ENCODE measurements around the gene SKI. TPM values are rescaled to one million over a fixed set of nuclear protein-coding genes. Genes with fewer than 3 reads are reported as not detected.
"Not testable (repeated sequence)": the region's sequence is repeated elsewhere in the genome, so short reads cannot be mapped to it uniquely, and the experiment has no call there.

Gene SKI
- total and polyA plus RNA-seq, 2 of the 4 experiments (the other 2 are of a cell fraction): 2.3 to 20.1 TPM

GRCh38 chr1:2242814-2243725 is 15.0 kb downstream of the SKI start (continued):
- TF ChIP-seq ELK1 (IDR thresholded peaks at IDR 0.05; ENCODE audit: borderline replicate concordance, low read depth, low read length): no peak

- DNase-seq; H3K4me2 ChIP-seq (ENCODE audit: low read depth, low read length); H4K5ac ChIP-seq (ENCODE audit: low read depth, low read length); H4K8ac ChIP-seq (ENCODE audit: low read depth in 2 of 2, low read length in 2 of 2); H3K4ac ChIP-seq (ENCODE audit: low read depth, low read length); H2BK5ac ChIP-seq (ENCODE audit: low read depth, low read length, poor library complexity, severe bottlenecking); H2AK9ac ChIP-seq (replicated peaks; ENCODE audit: low read depth, low read length, poor library complexity); H3K4me3 ChIP-seq (ENCODE audit: insufficient read depth, low read depth, low read length); H2BK20ac ChIP-seq (ENCODE audit: low read depth, low read length); H3K9me3 ChIP-seq (ENCODE audit: control insufficient read depth, insufficient read depth, low read length); H3K27ac ChIP-seq (ENCODE audit: insufficient read depth, low read length); H2BK15ac ChIP-seq (ENCODE audit: low read depth, low read length); CTCF ChIA-PET; in situ Hi-C loops (cut with MboI; ENCODE audit: low sequenced_read_pairs); H3K27me3 ChIP-seq (ENCODE audit: control insufficient read depth, insufficient read depth, low read length); H4K91ac ChIP-seq (ENCODE audit: insufficient read depth, low read depth, low read length); intact Hi-C loops (cut with micrococcal nuclease); H2AFZ ChIP-seq (replicated peaks; ENCODE audit: low read length, poor library complexity); H3K56ac ChIP-seq (ENCODE audit: extremely low read depth, insufficient read depth, low read length); BruUV-seq (replicated peaks); H3K18ac ChIP-seq (ENCODE audit: low read depth, low read length); H3K23ac ChIP-seq (ENCODE audit: low read depth, low read length); H3K9ac ChIP-seq (ENCODE audit: low read depth, low read length); ATAC-seq (ENCODE audit: low read depth); H2BK120ac ChIP-seq (ENCODE audit: low read depth, low read length); dilution Hi-C loops (cut with HindIII; ENCODE audit: low sequenced_read_pairs, unreplicated experiment); H3K14ac ChIP-seq (replicated peaks; ENCODE audit: low read depth, low read length); H3K36me3 ChIP-seq (ENCODE audit: control insufficient read depth, insufficient read depth, low read length); H2AK5ac ChIP-seq (ENCODE audit: low read depth, low read length): not testable (repeated sequence)
- H4K20me1 ChIP-seq (ENCODE audit: insufficient read depth, low read length): peaks cover 99% of the 10 kb centered on the region
- POLR2A ChIA-PET (ENCODE audit: unreplicated experiment): interaction anchor here (1.1 kb wide), 1 partner anchor 19 kb away, joined by 3 read pairs; no protein-coding TSS in a partner anchor
- 71% methylated on average over 1 of the region's 7 CpGs; no CpG with 5 or more reads in 1 of the 2 experiments for WGBS, 2 experiments (ENCODE audit: extremely low coverage in 2 of 2, insufficient read length in 1 of 2)
- peaks cover 31% of the 10 kb centered on the region for H3K4me1 ChIP-seq (ENCODE audit: control insufficient read depth, insufficient read depth, low read length)
- H3K9me1 ChIP-seq (ENCODE audit: insufficient read depth, low read length): peaks cover 48% of the 10 kb centered on the region
- peaks cover 0 to 65% of the 10 kb centered on the region in 2 experiments; a peak in 2 of 4 replicates for H3K79me1 ChIP-seq (ENCODE audit: low read depth in 1 of 2, low read length in 2 of 2)
Observed at GRCh38 chr1:2247045-2247394, 18.9 kb downstream of the SKI start.
